HG03108 (cell line): ENCODE measurements around the gene QDPR.

Experiments used
- ATAC-seq: cut with Tn5 transposase; IDR thresholded peaks from one replicate; pipeline ENCODE4 v1.9.1; 2021; ENCODE audit warnings: moderate library complexity; ENCODE audit not compliant: unreplicated experiment

The QDPR gene

GRCh38 chr4:17528551-17529165, 16.8 kb upstream of the QDPR start:
- no peak for ATAC-seq

DNA sequence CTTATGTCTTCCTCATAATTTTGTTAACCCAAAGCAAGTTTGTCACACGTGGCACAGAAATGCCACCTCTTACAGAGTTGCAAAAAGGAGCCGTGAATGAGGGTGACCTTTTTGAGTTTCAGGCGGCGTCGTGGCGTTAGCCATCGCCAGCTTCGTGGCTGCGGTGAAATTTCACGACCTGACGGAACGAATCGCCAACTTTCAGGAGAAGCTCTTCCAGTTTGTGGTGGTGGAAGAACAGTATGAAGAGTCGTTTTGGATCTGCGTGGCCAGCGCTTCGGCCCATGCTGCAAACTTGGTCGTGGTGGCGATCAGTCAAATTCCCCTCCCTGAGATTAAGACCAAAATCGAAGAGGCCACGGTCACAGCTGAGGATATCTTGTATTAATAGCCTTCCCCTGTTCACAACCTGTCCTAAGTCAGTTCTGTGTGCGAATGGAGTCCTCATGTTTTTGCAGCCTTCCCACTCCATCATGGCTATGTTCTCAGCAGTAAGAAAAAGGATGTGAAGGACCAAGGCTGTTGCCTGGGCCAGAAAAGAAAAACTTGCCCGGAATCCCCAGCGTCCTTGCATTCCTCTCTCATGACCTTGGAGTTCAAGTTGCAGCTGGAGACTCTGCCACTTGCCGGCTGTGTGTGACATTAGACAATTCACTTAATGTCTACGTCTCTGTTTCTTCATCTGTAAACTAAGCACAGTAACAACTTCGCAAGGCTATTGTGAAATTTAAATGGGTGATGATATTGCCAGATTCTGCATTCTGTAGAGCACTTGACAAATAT, 15.0 kb upstream of the QDPR start:
- no peak for ATAC-seq

- no peak for ATAC-seq
Measured at GRCh38 chr4:17523662-17524061, 11.8 kb upstream of the QDPR start.

DNA sequence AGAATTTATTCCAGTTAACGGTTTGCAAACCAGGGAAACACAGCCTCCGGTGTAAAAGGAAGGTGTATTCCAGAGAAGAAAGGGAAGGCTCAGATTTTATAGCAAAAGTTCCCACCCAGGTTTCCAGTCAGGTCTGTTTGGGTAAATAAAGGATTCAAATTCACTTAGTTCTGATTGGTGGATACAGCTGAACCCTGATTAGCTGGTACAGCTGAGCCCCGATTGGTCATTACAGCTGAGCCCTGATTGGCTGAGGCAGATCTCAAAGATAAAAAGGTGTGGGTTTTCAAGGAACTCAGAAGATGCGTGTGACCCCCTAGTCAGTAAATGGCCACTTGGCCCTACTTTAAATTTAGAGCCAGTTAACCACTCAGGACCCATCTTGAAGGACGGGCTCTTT, 9.7 kb upstream of the QDPR start:
- no peak for ATAC-seq

GRCh38 chr4:17517664-17518063, 5.8 kb upstream of the QDPR start:
- ATAC-seq = no peak

DNA sequence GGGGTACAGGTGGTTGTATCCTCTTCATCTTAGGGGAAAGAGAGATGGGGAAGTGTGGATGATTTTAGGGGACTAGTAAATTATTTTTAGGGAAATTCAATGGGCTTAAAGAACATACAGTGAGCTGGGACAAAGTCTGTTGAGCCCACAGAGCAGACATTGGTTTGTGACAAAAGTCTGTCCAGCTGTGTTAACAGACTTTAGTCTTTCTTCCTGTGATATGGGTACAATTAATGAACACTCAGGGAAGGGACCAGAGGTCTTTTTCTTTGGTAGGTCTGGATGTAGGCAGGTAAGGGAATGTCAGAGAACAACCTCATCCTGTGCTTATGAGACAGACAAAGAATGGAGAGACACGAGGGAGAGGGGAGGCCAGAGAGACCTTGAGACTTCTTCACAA, 5.1 kb upstream of the QDPR start:
- no peak for ATAC-seq

GRCh38 chr4:17515445-17516407, 3.8 kb upstream of the QDPR start:
- ATAC-seq = no peak

GRCh38 chr4:17514865-17515264, 3.0 kb upstream of the QDPR start, which contains the start of gene CLRN2:
CLRN2 (plus strand) TSS chr4:17515165; CDS start chr4:17515267, 102 bp downstream.
- ATAC-seq = no peak

DNA sequence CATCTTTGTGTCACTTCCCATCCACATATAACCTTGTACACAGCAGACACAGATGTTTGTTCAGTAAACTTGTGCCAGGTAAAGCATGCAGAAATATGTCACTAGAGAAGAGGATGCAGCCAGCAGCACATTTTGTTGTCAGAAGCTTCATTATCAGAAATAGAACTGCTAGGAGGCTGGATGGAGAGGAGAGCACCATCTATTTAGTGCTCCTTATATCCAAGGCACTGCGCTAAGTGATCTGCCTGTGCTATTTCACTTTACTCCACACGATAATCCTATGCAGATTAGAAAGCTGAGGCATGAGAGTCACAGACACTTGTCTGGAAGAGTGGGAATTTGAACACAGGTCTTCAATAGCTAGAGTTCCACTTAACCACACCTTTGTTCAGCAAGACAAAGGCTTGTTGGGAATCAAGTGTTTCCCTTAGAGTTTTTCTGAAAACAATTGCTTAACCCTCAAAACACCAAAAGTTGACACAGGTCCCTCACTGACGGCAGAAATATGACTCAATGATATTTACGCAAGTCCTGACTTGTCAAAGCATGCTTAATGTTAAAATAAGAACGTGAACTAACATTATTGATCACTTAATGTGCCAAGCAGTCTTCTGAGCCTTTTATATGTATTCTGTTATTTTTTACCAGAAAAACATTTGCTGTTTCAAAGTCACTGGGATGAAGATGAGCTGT, 1.2 kb upstream of the QDPR start:
- no peak for ATAC-seq

DNA sequence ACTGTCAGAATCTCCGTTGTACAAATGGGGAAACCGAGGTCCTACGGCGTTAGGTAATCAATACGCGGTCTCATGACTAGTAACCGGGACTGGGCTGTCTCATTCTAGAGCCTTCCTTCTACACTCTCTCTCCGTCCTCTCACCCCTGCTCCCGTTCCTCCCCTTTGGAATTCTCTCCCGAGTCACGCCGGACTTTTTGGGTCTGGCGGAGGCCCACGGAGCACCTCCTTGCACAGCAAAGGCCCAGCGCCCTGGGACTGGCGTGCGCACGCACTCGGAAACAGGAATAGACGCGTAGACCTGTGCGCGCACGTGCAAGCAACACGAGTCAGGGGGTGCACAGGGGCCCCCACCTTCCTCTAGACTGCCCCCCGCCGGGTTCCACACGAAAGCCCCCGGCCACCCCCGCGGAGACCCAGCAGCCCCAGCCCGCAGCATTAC, 361 bp downstream of the QDPR start:
- peak; percentile 35 for ATAC-seq

DNA sequence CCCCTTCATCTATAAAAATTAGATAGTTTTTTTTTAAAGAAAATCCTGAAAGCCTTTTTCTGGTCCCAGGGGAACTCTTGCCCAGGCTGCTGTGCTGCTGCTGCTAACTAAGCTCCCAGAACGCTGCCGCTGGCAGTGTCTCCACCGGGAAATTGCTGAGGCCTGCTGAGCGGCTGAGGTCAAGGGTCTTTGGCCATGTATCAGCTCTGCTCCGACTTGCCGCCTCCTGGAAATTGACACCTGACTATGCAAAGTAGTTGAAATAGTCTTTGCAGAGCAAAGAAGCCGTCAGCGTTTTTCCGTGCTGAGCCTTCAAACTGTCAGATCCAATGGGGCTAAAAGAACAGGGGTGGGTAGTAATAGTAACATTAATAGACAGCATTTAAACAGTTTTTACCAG, 839 bp downstream of the QDPR start:
- no peak for ATAC-seq

DNA sequence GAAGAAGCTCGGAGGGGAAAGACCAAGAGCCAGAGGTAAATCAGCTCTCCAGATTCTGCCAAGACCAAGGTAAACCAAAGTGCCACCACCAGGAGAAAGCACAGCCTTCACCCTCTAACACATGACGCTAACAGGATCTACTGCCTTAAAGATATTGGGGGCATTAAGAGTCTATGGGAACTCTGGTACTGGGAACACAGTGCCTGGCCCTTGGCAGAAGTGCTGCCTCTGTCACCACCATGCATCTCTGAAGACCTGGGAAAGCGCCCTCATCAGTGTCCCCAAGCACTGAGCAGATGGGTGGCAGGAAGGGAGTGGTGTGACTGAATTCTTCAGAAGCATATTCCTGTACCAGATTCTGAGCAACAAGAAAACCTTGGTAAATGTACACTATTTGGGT, 1.3 kb downstream of the QDPR start:
- ATAC-seq = no peak

GRCh38 chr4:17504081-17504480, 7.8 kb downstream of the QDPR start:
- ATAC-seq = no peak

- ATAC-seq = no peak
Measured at GRCh38 chr4:17502756-17503155, 9.1 kb downstream of the QDPR start.

GRCh38 chr4:17500574-17500973, 11.3 kb downstream of the QDPR start:
- ATAC-seq = no peak

- no peak for ATAC-seq
Measured at GRCh38 chr4:17497890-17498523, 13.9 kb downstream of the QDPR start.

- no peak for ATAC-seq
Measured at GRCh38 chr4:17494258-17495190, 17.4 kb downstream of the QDPR start.

DNA sequence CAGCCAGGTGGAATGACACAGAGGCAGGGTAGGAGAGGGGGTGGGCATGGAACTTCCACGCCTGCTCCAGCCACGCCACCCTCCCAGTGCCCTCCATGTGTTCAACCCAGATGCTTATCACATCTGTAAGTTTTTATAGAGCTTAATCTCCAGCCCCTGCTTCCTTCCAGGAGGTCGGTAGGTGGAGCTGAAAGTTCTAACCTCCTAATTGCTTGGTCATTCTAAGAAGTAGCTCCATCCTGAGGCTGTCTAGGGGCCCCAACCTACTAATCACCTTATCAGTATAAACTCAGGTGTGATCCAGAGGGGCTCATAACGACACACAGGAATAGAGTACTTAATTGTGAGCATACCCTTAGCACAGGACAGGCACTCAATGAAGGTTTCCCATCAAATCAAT, 18.3 kb downstream of the QDPR start:
- ATAC-seq = no peak

DNA sequence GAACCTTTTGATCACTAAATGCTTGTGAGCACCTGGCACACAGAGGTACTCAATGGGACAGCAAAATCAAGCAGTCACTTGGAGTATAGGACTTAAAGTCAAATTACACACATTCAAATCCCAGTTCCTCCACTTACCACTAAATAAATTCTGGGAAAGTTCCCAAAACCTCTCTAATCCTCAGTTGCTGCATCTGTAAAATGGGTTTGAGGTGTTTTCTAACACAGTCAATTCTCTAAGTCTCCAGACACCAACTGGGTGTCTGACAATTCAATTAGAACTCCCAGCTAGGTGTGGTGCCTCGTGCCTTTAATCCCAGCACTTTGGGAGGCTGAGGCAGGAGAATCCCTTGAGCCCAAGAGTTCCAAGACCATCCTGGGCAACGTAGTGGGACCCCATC, 19.0 kb downstream of the QDPR start:
- no peak for ATAC-seq
